Activated CD4-positive, alpha-beta memory T cell treated with anti-CD3 and anti-CD28 coated beads, Interleukin-2, amount 10 ng/mL, durations not matched to agents 7 days and 5 days (primary cell): ENCODE results near the gene TRPM3. TPM values are rescaled to one million over a fixed set of nuclear protein-coding genes. Genes with fewer than 3 reads are reported as not detected.

Experiments
- CTCF ChIA-PET: fragments of 350-600 bp; sonication (Branson Sonifier 250); formaldehyde crosslinking; loops from one replicate; lab custom pipeline; 2021; ENCODE audit warnings: antibody characterized with exemption, inconsistent platforms; lab: Charles Lee
- POLR2A ChIA-PET: fragments of 350-600 bp; sonication (Branson Sonifier 250); formaldehyde crosslinking; loops from one replicate; lab custom pipeline; 2021; ENCODE audit warnings: antibody characterized with exemption; lab: Charles Lee
- DNase-seq: peaks from one replicate; pipeline ENCODE4 v3.0.0-alpha.2; 2020
- H3K27ac Mint-ChIP-seq: one replicate; pipeline ENCODE4 v1.8.0; 2021; ENCODE audit warnings: mild to moderate bottlenecking, mixed read lengths
- H3K27me3 Mint-ChIP-seq: one replicate; pipeline ENCODE4 v1.8.0; 2021; ENCODE audit warnings: mixed read lengths
- H3K36me3 Mint-ChIP-seq: one replicate; pipeline ENCODE4 v1.8.0; 2021; ENCODE audit warnings: low read depth, mixed read lengths
- H3K4me1 Mint-ChIP-seq: one replicate; pipeline ENCODE4 v1.8.0; 2021; ENCODE audit warnings: mixed read lengths
- H3K4me3 Mint-ChIP-seq: one replicate; pipeline ENCODE4 v1.8.0; 2021; ENCODE audit warnings: mild to moderate bottlenecking, mixed read lengths
- H3K9me3 Mint-ChIP-seq: one replicate; pipeline ENCODE4 v1.8.0; 2021; ENCODE audit warnings: mixed read lengths
- total RNA-seq, 2 experiments: library from RNA; stranded (reverse); gene quantifications; one replicate each; pipeline ENCODE4 v1.2.3, GENCODE V29; 2021

Gene TRPM3
- total RNA-seq, 2 experiments from 2014 or later, result not detected

- POLR2A ChIA-PET, result no interaction called here
Measured at GRCh38 chr9:70534471-70534870, 587.0 kb downstream of the TRPM3 start.

GRCh38 chr9:70534061-70534460, 587.4 kb downstream of the TRPM3 start:
- CTCF ChIA-PET, result no interaction called here
- POLR2A ChIA-PET, result no interaction called here
- DNase-seq, result no peak
- Mint-ChIP-seq H3K27me3 (no peaks in the 10 kb centered on the region), H3K27ac (no peak overlapping the region), H3K4me1 (peaks cover 6% of the 10 kb centered on the region), H3K9me3 (no peaks in the 10 kb centered on the region), H3K4me3 (no peak overlapping the region), H3K36me3 (no peaks in the 10 kb centered on the region)

More at GRCh38 chr9:70534471-70534870, 587.0 kb downstream of the TRPM3 start:
- DNase-seq, result no peak
- no peak overlapping the region for H3K4me3 Mint-ChIP-seq
- H3K36me3 Mint-ChIP-seq, result no peaks in the 10 kb centered on the region
- H3K9me3 Mint-ChIP-seq, result no peaks in the 10 kb centered on the region
- H3K27me3 Mint-ChIP-seq, result no peaks in the 10 kb centered on the region
- CTCF ChIA-PET, result no interaction called here
- H3K4me1 Mint-ChIP-seq, result peaks cover 6% of the 10 kb centered on the region
- H3K27ac Mint-ChIP-seq, result no peak overlapping the region

DNA sequence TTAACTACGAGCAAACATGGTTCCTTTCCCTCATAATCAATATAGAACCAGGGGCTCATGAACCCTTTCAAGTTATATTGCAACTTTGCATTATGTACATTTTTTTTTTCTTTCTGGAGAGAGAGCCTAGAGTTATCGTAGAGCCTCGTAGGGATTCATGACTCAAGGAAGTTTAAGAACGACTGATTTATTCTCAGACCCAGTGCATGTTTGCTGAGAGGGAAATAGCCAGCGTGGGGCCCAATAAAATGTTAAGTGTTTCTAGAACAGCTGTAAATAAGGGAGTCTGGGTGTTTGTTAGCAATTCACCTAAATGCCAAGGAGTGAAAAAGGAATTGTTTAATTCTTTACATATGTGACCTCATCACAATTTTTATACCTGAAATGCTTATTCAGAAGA, 587.9 kb downstream of the TRPM3 start:
- Mint-ChIP-seq H3K27ac (no peak overlapping the region), H3K4me1 (peaks cover 6% of the 10 kb centered on the region), H3K27me3 (no peaks in the 10 kb centered on the region), H3K4me3 (no peak overlapping the region), H3K9me3 (no peaks in the 10 kb centered on the region), H3K36me3 (no peaks in the 10 kb centered on the region)
- ChIA-PET CTCF (no interaction called here), POLR2A (interaction anchor here (1.6 kb wide), 1 partner anchor 30 kb away, joined by 5 read pairs; no protein-coding TSS in a partner anchor)
- DNase-seq, result no peak

DNA sequence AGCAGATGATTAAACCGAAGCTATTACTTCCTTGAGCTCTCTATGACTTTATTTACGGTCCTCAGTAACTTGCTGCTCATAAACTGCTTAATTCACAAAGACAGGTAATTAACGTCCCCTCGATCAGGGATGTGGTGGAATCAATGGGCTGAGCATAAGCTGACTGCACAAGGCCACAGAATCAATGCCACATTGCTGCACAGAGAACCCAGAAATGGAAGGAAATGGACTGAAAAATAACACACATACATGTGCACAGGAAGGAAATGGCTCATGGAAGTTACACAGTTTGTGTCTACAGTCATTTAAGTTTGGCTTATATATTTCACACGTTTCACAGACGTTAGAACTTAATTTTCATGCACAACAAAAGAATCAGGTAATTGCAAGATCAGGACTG, 588.7 kb downstream of the TRPM3 start:
- H3K4me3 Mint-ChIP-seq, result no peak overlapping the region
- no peaks in the 10 kb centered on the region for H3K9me3 Mint-ChIP-seq
- ChIA-PET POLR2A (interaction anchor here (1.6 kb wide), 1 partner anchor 31 kb away, joined by 5 read pairs; no protein-coding TSS in a partner anchor), CTCF (no interaction called here)
- H3K27ac Mint-ChIP-seq, result no peak overlapping the region
- no peaks in the 10 kb centered on the region for H3K36me3 Mint-ChIP-seq
- peaks cover 6% of the 10 kb centered on the region for H3K4me1 Mint-ChIP-seq
- DNase-seq, result no peak
- no peaks in the 10 kb centered on the region for H3K27me3 Mint-ChIP-seq

DNA sequence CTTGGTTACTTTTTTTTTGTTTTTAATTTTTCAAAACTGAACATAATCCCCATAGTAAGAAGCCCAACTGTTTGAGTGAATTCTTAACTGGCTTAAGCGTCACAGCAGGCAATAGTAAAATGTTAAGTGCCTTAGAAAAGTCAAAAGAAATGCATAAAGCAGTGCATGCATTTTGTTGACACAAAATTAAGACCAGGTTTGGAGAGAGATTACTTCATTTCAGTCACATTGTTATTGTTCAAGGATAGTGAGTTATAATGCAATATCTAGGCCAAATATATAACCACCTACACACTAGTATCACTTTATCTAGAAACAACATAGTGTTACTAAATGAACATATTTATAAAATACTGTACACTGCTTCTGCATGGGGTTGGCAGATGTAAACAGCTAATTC, 590.1 kb downstream of the TRPM3 start:
- Mint-ChIP-seq H3K4me3 (no peak overlapping the region), H3K36me3 (no peaks in the 10 kb centered on the region), H3K4me1 (peaks cover 6% of the 10 kb centered on the region), H3K27me3 (no peaks in the 10 kb centered on the region), H3K9me3 (no peaks in the 10 kb centered on the region), H3K27ac (no peak overlapping the region)
- POLR2A ChIA-PET, result no interaction called here
- CTCF ChIA-PET, result interaction anchor here (1.0 kb wide), 1 partner anchor 11 kb away, joined by 3 read pairs; no protein-coding TSS in a partner anchor
- DNase-seq, result no peak

- H3K27ac Mint-ChIP-seq, result no peak overlapping the region
- peaks cover 8% of the 10 kb centered on the region for H3K4me1 Mint-ChIP-seq
- H3K4me3 Mint-ChIP-seq, result no peak overlapping the region
- CTCF ChIA-PET, result no interaction called here
- POLR2A ChIA-PET, result no interaction called here
- H3K36me3 Mint-ChIP-seq, result peaks cover 2% of the 10 kb centered on the region
- H3K27me3 Mint-ChIP-seq, result no peaks in the 10 kb centered on the region
- DNase-seq, result no peak
- H3K9me3 Mint-ChIP-seq, result no peaks in the 10 kb centered on the region
Measured at GRCh38 chr9:70530716-70531115, 590.7 kb downstream of the TRPM3 start.

DNA sequence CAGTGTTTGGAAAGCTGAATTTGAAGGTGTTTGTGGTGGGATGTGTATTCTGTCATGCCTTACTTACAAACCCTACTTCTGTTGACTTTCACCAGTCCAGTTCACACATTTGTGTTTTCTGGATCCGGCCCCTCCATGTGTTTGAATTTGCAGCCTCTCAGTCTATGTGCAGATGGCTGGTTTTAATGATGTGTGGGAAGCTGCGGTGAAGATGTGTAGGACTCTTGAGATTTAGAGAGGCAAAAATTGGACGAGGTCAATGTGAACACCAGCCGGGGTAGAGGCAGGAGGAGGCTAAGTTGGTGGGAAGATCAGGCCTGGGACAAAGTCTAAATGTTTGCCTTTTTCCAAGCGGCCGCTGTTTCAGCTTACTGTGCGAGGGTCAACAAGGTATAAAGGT, 591.6 kb downstream of the TRPM3 start:
- H3K4me1 Mint-ChIP-seq, result peaks cover 13% of the 10 kb centered on the region
- DNase-seq, result no peak
- no peaks in the 10 kb centered on the region for H3K27me3 Mint-ChIP-seq
- peaks cover 6% of the 10 kb centered on the region for H3K9me3 Mint-ChIP-seq
- CTCF ChIA-PET, result no interaction called here
- POLR2A ChIA-PET, result no interaction called here
- no peak overlapping the region for H3K4me3 Mint-ChIP-seq
- peaks cover 9% of the 10 kb centered on the region for H3K36me3 Mint-ChIP-seq
- H3K27ac Mint-ChIP-seq, result no peak overlapping the region

DNA sequence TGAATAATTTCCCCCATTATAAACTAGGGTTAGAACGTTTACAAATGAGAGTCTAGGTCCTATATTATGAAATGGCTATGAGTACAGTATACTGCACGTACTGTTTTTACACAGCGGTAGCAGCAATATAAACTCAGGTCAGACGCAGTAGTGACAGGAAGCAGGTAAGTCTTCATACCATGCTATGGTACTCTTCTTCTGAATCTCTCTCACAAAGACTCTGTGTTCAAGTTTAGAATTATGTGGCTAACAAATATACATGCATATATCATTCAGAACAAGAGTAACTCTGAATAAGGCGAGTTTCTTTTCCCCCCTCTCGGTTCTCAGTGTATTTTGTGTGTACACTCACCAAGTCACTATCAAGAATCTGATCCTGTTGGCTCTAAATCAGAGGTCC, 592.0 kb downstream of the TRPM3 start:
- DNase-seq, result no peak
- Mint-ChIP-seq H3K27ac (no peak overlapping the region), H3K27me3 (no peaks in the 10 kb centered on the region), H3K9me3 (peaks cover 7% of the 10 kb centered on the region), H3K36me3 (peaks cover 9% of the 10 kb centered on the region), H3K4me1 (peaks cover 13% of the 10 kb centered on the region), H3K4me3 (no peak overlapping the region)
- ChIA-PET CTCF (no interaction called here), POLR2A (no interaction called here)

GRCh38 chr9:70526902-70527301, 594.5 kb downstream of the TRPM3 start:
- ChIA-PET CTCF (no interaction called here), POLR2A (no interaction called here)
- H3K4me1 Mint-ChIP-seq, result peaks cover 9% of the 10 kb centered on the region
- no peak overlapping the region for H3K27ac Mint-ChIP-seq
- no peaks in the 10 kb centered on the region for H3K27me3 Mint-ChIP-seq
- peaks cover 12% of the 10 kb centered on the region for H3K36me3 Mint-ChIP-seq
- peaks cover 11% of the 10 kb centered on the region for H3K9me3 Mint-ChIP-seq
- H3K4me3 Mint-ChIP-seq, result no peak overlapping the region
- no peak for DNase-seq

GRCh38 chr9:70525519-70525918, 595.9 kb downstream of the TRPM3 start:
- POLR2A ChIA-PET, result no interaction called here
- no peak overlapping the region for H3K27ac Mint-ChIP-seq
- no peak overlapping the region for H3K4me3 Mint-ChIP-seq
- H3K27me3 Mint-ChIP-seq, result no peaks in the 10 kb centered on the region
- H3K4me1 Mint-ChIP-seq, result peaks cover 11% of the 10 kb centered on the region
- peaks cover 12% of the 10 kb centered on the region for H3K36me3 Mint-ChIP-seq
- H3K9me3 Mint-ChIP-seq, result peaks cover 11% of the 10 kb centered on the region
- DNase-seq, result no peak
- CTCF ChIA-PET, result no interaction called here

DNA sequence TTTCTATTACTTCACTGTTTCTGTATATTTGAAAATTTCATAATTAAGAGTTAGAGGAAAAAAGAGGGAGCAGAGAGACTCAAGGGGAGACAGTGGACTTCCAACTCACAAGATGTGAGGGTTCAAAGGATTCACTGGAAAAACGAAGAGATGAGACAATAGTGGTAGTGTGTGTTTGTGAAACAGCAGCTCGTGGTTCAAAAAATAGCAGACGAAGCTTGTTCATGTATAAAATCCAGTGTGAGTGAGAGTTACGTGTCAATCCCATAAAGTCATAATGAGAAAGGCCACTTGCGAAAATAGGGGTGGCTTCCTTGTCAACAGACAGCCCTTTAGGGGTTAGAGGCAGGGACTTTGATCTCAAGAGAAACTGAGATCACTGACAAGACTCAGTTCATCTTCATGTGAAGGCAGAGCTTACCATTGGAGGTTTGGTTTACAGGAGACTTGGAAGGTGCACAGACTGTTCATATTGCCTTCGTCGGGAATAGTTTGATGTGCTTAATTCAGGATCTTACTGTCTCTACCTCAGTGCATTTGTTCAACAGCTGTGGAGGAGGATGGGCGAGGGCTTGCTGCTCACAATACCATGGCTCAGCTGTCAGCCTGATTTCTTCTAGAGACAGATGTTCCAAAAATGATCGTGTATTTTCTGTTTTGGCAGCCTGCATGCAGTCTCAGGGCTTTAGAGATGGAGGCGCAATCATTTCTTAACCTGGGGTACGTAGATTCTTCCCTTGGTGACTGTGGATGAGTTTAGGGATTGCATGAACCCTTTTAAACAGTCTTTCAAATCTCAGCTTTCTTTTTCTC, 601.3 kb downstream of the TRPM3 start:
- DNase-seq, result peak; percentile 18
- H3K27ac Mint-ChIP-seq, result peak overlapping the region; percentile 55
- peaks cover 20% of the 10 kb centered on the region for H3K4me1 Mint-ChIP-seq
- H3K9me3 Mint-ChIP-seq, result peaks cover 8% of the 10 kb centered on the region
- peaks cover 5% of the 10 kb centered on the region for H3K36me3 Mint-ChIP-seq
- no peaks in the 10 kb centered on the region for H3K27me3 Mint-ChIP-seq
- CTCF ChIA-PET, result interaction anchor here (0.6 to 1.4 kb wide), 4 partner anchors 12 to 84 kb away, joined by 3 to 5 read pairs (median 3); no protein-coding TSS in a partner anchor
- H3K4me3 Mint-ChIP-seq, result peak overlapping the region; percentile 26
- POLR2A ChIA-PET, result interaction anchor here (1.2 to 1.7 kb wide), 2 partner anchors 43 to 101 kb away, joined by 10 to 11 read pairs; no protein-coding TSS in a partner anchor

DNA sequence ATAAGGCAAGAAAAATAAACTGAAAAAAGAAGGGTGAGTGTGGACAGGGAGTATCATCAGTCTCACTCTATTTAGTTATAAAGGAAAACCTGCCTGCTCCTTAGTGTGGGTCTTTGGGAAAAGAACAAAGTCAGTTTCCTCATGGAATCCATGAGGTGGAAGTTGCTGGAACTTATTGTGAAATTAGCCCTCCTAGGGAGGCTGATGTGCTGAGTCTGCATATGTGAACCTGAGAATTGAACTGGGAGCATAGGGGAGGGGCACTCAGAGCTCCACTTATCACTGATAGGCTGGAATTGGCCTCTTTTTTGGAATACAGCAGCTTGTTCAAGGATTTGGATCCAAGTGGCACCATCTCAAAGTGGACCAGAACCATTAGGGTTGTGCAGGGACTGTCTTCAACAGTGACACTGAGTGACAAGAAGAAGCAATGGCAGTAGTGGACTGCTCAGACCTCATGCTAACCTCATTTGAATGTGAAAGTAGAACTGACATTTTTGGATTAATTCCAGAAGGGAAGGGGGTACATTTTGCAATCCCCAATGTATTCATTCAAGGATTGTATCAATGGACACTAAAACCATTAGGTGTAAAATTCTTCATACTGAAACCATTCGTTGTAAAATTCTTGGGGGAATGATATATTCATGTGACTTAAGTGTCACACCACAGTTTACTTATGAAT, 603.4 kb downstream of the TRPM3 start:
- ChIA-PET POLR2A (no interaction called here), CTCF (no interaction called here)
- Mint-ChIP-seq H3K4me1 (peaks cover 20% of the 10 kb centered on the region), H3K36me3 (no peaks in the 10 kb centered on the region), H3K27me3 (no peaks in the 10 kb centered on the region), H3K27ac (no peak overlapping the region), H3K4me3 (no peak overlapping the region), H3K9me3 (no peaks in the 10 kb centered on the region)
- DNase-seq, result no peak

DNA sequence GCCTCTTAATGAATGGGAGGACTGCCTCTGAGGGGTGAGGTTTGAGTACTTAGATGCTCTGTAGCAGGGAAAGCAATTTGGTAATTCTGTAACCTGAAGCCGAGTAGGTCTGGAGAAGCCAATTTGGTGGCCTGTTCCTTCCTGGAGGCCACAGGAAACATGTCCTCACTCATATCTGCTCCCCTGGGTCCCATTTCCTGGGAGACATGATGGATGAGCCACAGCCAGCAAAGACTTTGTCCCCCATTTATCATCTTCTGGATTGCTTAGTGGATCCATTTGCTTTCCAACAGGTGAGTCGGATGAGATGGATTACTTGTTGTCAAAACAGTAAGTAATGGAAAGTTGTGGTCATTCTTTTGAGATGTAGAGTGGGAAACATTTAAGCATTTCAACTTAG, 607.1 kb downstream of the TRPM3 start:
- DNase-seq, result no peak
- H3K4me3 Mint-ChIP-seq, result no peak overlapping the region
- no peaks in the 10 kb centered on the region for H3K27me3 Mint-ChIP-seq
- peaks cover 6% of the 10 kb centered on the region for H3K9me3 Mint-ChIP-seq
- H3K4me1 Mint-ChIP-seq, result peaks cover 5% of the 10 kb centered on the region
- POLR2A ChIA-PET, result no interaction called here
- CTCF ChIA-PET, result interaction anchor here (1.0 to 2.1 kb wide), 2 partner anchors 88 to 403 kb away, joined by 3 to 9 read pairs; no protein-coding TSS in a partner anchor
- H3K27ac Mint-ChIP-seq, result no peak overlapping the region
- H3K36me3 Mint-ChIP-seq, result no peaks in the 10 kb centered on the region
